Stimulated activated CD4-positive, alpha-beta T cell treated with anti-CD3 and anti-CD28 coated beads, Interleukin-1b, Interleukin-23, amount 100 ng/mL, for 4 hours (primary cell): ENCODE measurements around the gene PAX8.
A peak's percentile ranks its signal among the peaks of the same experiment; 100 is the strongest.

Source experiments
- DNase-seq, 2 donors: peaks; one replicate each; pipeline ENCODE4 v3.0.0-alpha.2; 2020; ENCODE audit warnings: low read depth in 2 of 2

PAX8 gene

DNA sequence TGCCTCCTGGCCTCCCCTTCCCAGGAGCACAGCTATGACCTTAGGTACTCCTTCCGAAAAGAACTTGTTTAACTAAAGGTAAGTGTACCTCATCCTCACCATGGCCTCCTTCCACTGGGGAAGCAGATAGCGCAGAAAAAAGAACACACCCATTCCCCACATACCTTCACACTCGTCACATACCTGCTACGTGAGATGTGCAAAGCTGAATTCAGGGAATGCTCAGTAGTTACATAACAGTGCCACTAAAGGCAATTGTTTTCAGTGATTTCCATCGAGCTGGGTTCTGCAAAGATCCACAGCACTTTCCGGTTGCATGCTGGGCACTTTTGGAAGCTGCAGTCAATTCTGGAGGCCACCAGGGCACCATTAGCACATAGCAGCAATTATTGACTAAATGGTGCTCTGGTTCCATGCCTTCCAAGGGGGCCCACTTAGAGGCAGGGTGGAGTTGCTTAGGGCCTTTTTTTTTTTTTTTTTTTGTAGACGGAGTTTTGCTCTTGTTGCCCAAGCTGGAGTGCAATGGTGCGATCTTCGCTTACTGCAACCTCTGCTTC, 41.0 kb downstream of the PAX8 start:
- DNase-seq = no peak

DNA sequence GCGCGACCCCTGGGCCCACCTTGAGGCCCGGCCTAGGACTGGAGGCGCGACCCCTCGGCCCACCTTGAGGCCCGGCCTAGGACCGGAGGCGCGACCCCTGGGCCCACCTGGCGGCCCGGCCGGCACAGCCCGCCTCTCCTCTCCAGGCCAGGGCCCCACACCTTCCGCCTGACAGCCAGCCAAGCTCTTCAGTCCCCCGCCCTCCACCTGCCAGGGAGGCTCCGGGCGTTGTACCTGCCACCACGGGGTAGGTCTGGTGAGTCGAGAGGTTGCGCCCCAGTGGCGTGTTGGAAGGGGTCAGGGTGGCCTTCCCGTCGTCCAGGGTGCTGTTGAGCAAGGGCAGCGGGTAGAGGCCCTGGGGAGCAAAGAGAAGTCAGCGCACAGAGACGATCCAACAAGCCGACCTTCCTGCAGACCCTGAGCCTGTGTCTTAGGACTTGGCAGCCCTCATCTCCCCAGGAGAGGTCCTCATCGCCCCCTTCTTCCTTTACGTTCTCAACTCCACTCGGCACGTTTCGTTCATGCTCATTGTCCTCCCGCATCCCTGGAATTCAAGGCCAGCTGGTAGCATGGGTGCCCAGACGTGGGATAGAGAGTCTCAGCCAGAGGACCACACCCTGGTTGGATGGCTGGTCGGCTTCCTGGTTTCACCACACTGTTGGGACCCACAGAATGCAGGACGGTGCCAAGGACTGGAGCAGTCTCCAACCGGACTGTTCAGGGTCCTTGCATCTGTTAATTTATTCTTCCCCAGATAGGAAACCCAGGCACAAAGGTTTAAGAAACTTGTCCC, 42.2 kb downstream of the PAX8 start:
- no peak for DNase-seq

DNA sequence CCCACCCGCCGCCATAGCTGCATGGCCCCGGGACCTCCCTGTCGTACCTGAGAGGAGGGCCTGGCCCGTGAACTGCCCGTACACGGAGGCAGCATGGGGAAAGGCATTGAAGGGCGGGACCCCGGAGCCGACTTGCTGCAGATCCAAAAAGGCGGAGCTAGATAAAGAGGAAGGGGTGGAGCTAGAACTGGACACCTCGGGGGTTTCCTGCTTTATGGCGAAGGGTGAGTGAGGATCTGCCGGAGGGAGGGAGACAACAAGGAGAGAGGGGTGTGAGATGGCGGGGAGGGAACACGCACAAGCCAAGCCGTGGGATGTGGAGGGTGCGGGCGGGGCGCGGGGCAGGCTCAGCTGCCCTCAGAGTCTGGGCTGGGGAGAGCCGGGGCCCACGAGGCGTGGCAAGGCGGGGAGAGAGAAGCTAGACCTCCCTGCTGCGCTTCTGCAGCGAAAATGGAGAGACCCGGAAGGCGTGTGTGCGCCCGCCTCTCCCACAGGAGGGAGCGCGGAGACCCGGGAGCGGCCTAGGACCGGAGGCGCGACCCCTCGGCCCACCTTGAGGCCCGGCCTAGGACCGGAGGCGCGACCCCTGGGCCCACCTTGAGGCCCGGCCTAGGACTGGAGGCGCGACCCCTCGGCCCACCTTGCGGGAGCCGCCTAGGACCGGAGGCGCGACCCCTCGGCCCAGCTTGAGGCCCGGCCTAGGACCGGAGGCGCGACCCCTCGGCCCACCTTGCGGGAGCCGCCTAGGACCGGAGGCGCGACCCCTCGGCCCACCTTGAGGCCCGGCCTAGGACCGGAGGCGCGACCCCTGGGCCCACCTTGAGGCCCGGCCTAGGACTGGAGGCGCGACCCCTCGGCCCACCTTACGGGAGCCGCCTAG, 43.1 kb downstream of the PAX8 start:
- DNase-seq = peak; percentile 49 to 55

DNA sequence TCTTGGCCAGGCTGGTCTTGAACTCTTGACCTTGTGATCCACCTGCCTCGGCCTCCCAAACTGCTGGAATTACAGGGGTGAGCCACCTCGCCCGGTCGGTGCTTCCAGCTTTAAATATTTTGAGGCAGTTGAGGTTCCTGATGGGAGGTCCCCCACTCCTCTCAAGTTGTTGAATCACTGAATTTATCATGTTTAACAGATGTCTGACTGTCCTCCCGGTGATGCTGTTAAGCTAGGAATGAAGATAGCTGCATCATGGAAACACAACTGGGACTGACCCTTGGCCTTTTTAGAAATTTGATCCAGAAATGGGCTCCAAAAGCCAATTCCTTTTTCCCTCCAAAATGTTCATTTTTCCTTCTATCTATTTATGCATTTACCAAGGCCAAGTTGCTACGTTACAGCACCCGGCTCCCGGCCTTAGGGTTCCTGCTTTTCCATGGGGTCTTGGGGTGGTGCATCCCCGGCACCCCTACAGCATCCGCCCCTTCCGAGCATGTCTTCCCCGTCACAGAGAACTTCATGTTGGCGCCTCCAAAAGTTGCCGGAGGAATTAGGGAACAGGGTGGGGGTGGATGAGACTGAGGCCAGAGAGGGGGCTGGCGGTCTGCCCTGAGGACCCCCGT, 43.9 kb downstream of the PAX8 start:
- no peak for DNase-seq

DNA sequence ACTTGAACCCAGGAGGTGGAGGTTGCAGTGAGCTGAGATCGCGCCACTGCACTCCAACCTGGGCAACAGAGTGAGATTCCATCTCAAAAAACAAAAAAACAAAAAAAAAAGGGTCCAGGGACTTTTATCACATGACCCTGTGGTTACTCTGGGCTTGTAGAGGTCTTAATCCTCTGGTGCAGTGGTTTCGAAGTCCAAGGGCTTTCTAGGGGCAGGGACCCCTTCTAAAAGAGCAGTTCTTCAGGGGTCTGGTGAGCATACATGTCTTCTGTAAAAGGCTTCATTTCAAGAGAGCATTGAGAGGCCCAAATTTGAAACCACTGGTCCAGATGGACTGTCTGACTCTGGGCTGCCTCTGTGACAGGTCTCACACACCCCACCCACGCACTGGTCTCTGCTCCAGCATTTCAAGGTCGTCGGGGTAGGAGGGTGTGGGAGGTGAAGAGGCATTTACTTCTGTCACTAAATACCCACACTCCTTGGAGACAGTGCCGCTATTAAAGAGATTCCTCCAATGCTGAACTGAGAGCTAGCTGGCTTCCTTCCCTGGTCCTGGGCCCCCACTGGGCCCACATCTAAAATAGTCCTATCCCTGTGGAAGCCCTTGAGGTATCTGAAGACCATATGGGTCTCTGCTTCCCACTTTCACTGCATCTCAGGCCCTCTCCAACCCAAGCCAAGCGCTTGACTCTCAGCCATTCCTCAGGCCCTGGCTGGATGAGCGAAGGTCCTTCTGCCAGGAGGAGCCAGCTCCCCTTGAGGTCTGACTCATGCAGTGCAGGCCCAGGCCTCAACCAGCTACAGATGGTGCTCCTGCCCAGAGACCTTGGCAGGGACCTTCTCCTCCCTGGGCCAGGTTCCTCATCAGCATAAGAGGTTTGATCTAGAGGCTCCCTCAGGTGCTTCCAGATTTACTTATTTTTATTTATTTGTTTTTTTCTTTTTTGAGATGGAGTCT, 44.8 kb downstream of the PAX8 start:
- DNase-seq = no peak

DNA sequence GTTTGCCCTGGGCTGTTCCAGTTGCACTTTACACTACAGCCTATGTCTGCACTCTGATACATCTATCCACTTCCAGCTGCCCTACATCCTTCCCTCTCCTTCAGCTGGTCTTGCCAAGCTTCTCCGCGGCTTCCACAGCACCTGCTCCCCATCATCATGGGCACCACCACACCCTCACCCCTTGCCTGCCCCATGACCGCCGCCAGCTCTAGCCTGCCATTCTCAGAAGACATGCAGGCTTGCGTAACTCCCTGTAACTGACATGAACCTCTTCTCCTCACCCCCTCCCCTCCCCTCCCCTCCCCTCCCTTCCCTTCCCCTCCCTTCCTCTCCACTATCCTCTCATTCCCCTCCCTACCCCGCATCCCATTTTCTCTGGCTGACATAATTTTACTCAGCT, 46.0 kb downstream of the PAX8 start:
- no peak for DNase-seq

DNA sequence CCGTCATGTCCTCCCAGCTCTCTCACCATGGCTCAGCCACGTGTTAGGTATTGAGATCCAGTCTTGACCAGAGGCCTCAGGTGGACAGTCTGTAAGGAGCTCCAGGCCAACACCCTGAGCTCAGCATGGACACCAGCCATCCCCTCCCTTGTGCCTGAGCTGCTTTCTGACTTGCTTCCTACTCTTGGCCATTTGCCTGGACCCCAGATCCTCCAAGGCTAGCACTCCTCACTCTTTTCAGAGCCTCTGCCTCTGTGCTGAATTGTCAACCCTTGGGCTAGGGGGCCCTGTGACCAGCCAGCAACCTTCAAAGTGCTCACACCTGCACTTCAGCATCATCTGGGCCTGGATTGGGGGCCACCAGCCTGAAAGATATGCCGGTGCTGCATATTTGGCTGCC, 46.6 kb downstream of the PAX8 start:
- DNase-seq = no peak

DNA sequence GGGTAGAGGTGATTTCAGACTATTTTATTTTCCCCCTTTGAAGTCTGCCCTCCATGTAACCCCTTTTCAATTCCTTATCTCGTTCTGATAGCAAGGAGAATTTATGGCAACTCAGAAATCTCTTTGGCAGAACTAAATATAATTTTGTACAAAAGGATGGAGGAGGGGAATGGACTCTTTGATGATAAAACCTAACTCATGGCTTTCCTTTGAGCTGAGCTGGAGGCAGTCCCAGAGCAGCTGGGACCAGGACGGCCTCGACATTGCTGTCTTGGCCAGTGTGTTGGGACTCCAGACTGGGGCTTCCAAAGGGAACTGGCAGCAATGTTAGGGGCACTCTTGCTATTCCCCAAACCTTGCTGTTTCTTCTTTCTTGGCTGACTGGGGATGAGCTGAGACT, 47.7 kb downstream of the PAX8 start:
- no peak for DNase-seq

DNA sequence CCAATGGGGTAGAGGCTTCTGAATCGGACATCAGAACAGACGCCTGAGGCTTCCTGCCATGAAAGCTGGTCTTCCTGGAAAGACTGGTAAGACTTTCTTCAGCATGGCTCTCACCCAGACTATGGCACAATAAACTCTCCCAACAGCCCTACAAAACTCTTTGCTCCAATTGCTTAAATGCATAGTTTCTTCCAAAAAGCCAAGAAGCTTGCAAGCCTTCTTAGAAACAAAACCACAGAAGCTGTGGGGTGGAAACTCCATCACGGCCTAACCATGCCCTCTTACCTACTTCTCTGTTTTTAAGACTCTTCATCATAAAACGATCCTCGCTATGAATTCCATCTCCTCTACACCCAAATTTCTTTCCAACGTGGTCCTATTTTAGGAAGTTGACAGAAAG, 48.2 kb downstream of the PAX8 start:
- no peak for DNase-seq

DNA sequence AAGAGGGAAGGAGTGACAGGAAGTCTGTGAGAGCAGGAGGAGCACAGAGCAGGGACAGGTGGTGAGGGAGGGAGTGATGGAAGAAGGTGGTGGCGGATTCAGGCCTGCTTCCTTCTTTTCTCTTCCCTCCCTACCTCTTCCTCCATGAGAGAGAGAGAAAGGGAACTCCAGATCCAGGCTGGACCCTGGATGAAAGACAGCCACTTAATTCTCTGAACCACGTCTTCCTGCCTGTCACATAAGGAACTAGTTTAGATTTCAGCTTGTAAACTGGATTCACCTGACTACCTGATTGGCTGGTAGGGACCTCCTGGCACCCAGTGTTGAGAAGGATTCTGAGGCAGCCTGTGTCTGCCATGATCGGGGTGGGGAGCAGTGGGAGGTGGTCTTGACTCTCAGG, 48.9 kb downstream of the PAX8 start:
- no peak for DNase-seq

DNA sequence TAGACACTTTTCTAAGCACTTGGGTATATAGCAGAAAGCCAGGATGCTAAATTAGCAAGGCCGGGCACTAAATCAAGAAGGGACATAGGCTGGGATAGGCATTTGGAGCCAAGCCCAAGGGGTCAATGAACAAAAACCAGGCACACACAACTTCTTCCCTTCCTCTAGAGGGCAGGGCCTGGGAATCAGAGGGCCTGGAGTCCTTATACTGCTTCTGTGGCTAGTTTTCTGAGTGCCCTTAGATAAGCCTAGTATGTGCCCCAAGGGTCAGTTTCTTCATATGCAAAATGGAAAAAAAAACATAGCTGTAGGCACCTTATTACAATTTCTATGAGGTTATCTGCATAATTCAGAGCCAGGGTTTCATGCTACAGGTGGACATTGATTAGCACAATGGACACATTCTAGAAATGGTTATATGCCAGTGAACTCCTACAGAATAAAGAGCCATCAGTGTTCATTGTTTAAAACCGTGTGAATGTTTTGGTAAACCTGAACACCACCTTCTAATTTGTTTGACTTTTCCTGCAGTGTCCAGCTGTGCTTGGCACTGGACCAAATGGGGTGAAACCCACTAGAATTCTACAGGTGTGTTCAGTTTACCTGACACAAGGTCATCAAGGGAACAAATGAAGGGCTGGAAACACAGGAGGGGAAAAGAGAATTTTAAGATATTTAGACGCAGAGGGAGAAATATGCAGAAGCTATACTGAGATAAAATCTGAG, 49.6 kb downstream of the PAX8 start:
- no peak for DNase-seq

DNA sequence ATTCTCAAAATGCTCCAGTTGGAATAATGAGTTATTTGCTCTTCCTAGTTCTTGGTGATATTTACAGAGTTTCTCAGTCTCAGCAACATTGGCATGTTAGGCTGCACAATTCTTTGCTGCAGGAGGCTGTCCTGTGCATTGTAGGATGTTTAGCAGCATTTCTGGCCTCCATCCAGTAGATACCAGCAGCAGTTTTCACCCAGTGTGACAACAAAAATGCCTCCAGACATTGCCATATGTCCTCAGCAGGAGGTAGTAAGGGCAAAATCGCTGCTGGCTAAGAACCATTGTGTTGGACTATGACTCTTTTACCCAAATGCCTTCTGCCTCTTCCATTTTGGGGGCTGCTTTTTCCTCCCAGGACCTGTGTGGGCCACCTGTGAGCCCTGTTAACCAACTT, 50.4 kb downstream of the PAX8 start:
- no peak for DNase-seq

DNA sequence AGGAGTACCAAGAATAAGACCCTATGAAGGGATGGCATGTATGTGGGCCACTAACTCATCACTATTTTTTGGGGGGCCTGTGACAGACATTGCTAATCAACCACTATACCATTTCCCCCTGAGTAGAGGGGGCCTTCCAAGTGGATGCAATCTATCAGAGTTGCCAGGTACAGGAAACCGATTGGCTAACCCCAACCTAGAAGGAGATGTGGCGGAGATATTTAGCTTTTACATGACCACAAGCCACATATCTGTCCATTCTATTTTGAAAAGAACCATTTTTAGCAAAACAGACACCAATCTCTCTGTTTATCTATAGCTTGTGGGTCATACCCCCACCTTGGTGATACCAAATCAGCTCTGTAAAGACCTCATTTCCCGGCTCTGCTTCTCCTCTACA, 51.0 kb downstream of the PAX8 start:
- no peak for DNase-seq

DNA sequence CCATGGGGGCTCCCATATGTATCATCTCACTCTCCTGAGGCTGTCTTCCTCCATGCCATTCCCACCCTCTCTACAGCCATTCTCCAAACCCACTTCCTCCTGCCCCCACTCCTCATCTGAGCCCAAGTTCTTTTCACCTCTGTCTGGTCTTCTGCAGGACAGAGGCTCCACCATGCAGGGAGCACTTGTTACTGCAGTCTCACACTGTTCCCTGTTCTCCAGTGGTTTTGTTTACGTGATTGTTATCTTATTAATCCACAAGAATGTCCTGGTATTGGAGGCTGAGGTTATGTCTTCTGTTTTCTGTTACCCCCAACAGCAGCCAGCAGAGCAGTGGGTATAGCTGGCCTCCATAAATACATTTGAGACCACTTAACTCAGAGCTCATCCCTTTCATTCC, 51.4 kb downstream of the PAX8 start:
- no peak for DNase-seq

DNA sequence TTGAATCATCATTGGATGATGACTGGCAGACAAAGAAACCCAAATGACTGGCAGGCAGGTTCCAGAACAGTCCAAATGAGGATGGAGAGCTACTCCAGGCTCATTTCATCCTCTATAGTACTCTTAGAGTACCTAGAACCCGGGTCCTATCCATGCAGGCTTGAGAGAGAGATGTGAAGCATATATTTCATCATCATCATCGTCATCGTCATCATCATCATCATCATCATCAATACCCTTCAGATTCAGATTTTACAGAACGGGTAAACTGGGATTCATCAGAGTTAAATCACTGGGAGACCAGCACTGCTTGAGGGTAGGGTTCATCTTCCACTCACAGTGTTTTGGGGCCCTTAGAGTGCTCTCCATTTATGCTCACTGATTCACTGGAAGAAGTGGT, 52.3 kb downstream of the PAX8 start:
- DNase-seq = no peak

DNA sequence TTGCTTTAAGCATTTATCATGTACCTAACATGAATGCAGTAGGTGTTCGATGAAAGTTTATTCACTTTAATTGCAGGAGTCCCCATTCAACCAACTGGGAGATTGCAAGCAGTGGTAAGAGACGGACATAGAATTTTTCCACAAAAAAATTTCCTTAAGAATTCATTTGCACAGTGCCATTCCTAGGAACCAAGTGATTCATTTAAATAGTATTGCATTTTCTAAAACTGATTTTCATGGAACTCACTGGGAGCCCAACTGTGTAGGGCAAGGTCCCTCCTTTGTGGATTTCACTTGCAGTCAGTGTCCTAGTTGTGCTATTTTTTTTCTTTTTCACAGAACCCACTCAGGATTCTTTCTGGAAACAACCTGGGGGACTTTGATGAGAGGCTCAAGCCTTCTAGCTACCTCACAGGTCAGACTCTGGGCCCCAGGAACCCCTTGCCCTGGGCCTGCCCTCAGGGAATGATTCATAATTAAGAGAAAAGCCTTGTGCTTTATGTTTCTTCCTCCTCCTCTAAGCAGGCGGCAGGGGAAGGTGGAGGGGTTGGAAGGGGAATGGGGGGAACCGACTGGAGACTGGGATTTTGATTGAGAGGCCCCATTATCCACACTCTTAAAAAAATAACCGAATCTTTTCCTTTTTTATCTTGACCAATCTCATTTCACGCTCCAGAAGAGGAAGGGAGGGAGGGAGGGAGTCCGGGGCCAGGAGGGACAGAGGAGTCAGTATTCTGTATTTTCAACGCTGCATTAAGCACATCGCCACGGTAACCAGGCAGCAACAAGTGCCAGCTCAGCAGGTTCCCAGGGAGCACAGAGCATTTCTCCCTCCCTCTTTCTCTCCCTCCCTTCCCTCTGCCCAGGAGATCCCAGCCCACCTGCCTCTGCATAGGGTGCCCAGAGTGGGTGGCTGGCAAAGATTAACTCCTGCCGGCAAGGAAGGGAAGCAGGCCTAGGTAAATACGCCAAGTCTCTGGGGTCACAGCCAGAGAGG, 53.2 kb downstream of the PAX8 start:
- no peak for DNase-seq

DNA sequence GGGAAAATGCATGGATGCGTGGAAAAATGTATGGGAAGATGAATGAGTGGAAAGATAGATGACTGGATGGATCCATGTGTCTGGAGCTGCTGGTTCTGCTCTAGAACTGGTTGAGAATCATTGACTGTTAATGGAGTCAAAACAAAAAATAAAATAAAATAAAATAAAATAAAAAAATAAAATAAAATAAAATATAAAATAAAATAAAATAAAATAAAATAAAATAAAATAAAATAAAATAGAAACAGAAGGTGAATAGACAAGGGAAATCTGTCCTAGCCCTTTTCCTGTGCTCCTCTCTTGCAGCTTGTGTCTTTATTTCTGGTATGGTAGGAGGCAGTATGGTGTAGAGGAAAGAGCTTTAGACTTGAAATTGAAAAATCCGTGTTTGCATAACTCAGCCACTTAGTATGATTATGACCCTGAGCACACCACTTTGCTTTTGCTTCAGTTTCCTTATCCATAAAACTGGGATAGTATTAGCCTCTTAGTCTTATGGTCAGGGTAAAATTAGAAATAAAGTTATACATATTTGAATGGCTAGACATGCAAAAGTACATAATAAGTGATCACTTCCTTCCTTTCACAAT, 54.0 kb downstream of the PAX8 start:
- DNase-seq = no peak

DNA sequence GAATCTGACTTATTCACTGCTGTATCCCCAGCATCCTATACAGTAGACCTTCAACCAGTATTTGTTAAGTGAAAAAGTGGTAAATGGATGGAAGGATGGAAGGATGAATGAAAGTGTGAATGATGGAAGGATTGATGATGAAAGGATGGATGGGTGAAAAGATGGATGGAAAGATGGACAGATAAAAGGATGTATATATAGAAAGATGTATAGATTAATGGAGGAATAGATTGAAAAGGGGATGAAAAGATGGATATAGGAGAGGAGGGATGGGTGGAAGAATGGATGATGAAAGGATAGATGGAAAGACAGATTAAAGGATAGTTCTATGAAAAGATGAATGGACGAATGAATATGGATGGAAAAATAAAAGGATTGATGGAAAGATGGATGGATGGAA, 54.9 kb downstream of the PAX8 start:
- DNase-seq = no peak

DNA sequence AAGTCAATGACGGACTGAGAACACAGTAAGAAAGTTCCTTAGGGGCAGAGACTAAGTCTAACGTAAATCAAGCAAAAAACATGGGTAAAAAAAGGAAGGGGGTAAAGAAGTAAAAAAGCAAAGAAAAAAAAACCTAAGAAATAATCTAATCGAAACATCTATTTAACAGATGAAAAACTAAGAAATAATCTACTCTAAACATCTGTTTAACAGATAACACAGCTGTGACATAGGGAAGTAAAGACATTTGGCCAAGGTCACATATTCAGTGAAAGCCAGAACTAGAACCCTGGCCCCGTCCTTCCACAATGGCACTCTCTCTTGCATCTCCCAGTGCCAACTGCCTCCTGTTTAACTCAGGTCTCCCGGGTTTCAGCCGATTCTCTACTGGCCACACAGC, 56.9 kb downstream of the PAX8 start:
- no peak for DNase-seq
